GM23338 (cell line): ENCODE data around the gene PCDHGA1. TPM values are rescaled to one million over a fixed set of nuclear protein-coding genes. Genes with fewer than 3 reads are reported as not detected.

Source experiments
- ATAC-seq: fragments of 200-7000 bp; cut with Tn5 transposase; 3 replicates; pipeline ENCODE4 v1.9.1; 2020
- DNase-seq: peaks from one replicate; pipeline ENCODE4 v3.0.0-alpha.2; 2015; ENCODE audit warnings: low spot score
- H2AFZ ChIP-seq: fragments of 200-600 bp; sonication (generic); 2 replicates; pipeline ENCODE4 v1.8.0; 2016; ENCODE audit warnings: antibody characterized with exemption, mild to moderate bottlenecking, moderate library complexity
- H3F3A ChIP-seq: fragments of 200-600 bp; sonication (generic); replicated peaks from 2 replicates; pipeline ENCODE4 v1.8.0; 2017; ENCODE audit warnings: antibody characterized with exemption, mixed run types, low read depth
- H3K27ac ChIP-seq: fragments of 200-600 bp; sonication (generic); 2 replicates; pipeline ENCODE4 v1.6.1; 2016; ENCODE audit warnings: low read depth
- H3K27me3 ChIP-seq: fragments of 200-600 bp; sonication (generic); 2 replicates; pipeline ENCODE4 v1.8.0; 2016; ENCODE audit warnings: mild to moderate bottlenecking, mixed run types, moderate library complexity; ENCODE audit not compliant: insufficient read depth
- H3K36me3 ChIP-seq: fragments of 200-600 bp; sonication (generic); 2 replicates; pipeline ENCODE4 v1.8.0; 2016; ENCODE audit warnings: mild to moderate bottlenecking; ENCODE audit not compliant: insufficient read depth
- H3K4me1 ChIP-seq: fragments of 200-600 bp; sonication (generic); 2 replicates; pipeline ENCODE4 v1.8.0; 2016; ENCODE audit warnings: mild to moderate bottlenecking, moderate library complexity; ENCODE audit not compliant: insufficient read depth
- H3K4me2 ChIP-seq: fragments of 200-600 bp; sonication (generic); 2 replicates; pipeline ENCODE4 v1.7.1; 2017; ENCODE audit warnings: mixed run types
- H3K4me3 ChIP-seq: fragments of 200-600 bp; sonication (generic); 2 replicates; pipeline ENCODE4 v1.6.1; 2016; ENCODE audit warnings: mixed run types
- H3K79me2 ChIP-seq: fragments of 200-600 bp; sonication (generic); replicated peaks from 2 replicates; pipeline ENCODE4 v1.8.0; 2017; ENCODE audit warnings: mild to moderate bottlenecking; ENCODE audit not compliant: insufficient read depth
- H3K9me2 ChIP-seq: fragments of 200-600 bp; sonication (generic); 2 replicates; pipeline ENCODE4 v1.8.0; 2017; ENCODE audit not compliant: insufficient read depth
- H4K20me1 ChIP-seq: fragments of 200-600 bp; sonication (generic); replicated peaks from 2 replicates; pipeline ENCODE4 v1.8.0; 2017; ENCODE audit warnings: mild to moderate bottlenecking; ENCODE audit not compliant: insufficient read depth
- H3K27ac Mint-ChIP-seq: 2 replicates; pipeline ENCODE4 v1.8.0; 2020; ENCODE audit warnings: inconsistent platforms, mild to moderate bottlenecking, moderate library complexity, mixed read lengths
- H3K27me3 Mint-ChIP-seq: 3 replicates; pipeline ENCODE4 v1.8.0; 2022; ENCODE audit warnings: low read depth, mild to moderate bottlenecking, moderate library complexity, mixed read lengths, inconsistent platforms; ENCODE audit not compliant: insufficient read depth, poor library complexity
- H3K36me3 Mint-ChIP-seq: 3 replicates; pipeline ENCODE4 v1.8.0; 2021; ENCODE audit warnings: low read depth, mild to moderate bottlenecking, inconsistent platforms, moderate library complexity, mixed read lengths
- H3K4me1 Mint-ChIP-seq: 3 replicates; pipeline ENCODE4 v1.8.0; 2020; ENCODE audit warnings: mild to moderate bottlenecking, inconsistent platforms, mixed read lengths
- H3K4me3 Mint-ChIP-seq: 3 replicates; pipeline ENCODE4 v1.8.0; 2021; ENCODE audit warnings: moderate library complexity, mild to moderate bottlenecking, inconsistent platforms, mixed read lengths
- H3K9me3 Mint-ChIP-seq: 3 replicates; pipeline ENCODE4 v1.8.0; 2020; ENCODE audit warnings: moderate library complexity, mild to moderate bottlenecking, inconsistent platforms, mixed read lengths
- CREB1 ChIP-seq: fragments of 250-450 bp; sonication (Bioruptor Pico); IDR thresholded peaks from 2 replicates; pipeline ENCODE4 v1.5.0; 2020; ENCODE audit warnings: low read depth, mild to moderate bottlenecking, moderate library complexity
- CTCF ChIP-seq, 2 experiments: fragments of 200-600 bp in 1 of 2; sonication (generic) in 1 of 2; conservative IDR thresholded peaks; 2 replicates each; pipeline versions ENCODE4 v1.5.1 to v1.6.1; 2016 to 2017; ENCODE audit warnings: antibody characterized with exemption in 2 of 2, low read depth in 2 of 2, mild to moderate bottlenecking in 2 of 2, moderate library complexity in 1 of 2
- ETS1 ChIP-seq: IDR thresholded peaks from 2 replicates; pipeline ENCODE4 v1.6.1; 2016; ENCODE audit warnings: antibody characterized with exemption
- EZH2 ChIP-seq: fragments of 200-600 bp; sonication (generic); IDR thresholded peaks from one replicate; pipeline ENCODE4 v1.8.0; 2017; ENCODE audit warnings: antibody characterized with exemption, mild to moderate bottlenecking, low read depth; ENCODE audit not compliant: unreplicated experiment
- EZH2phosphoT487 ChIP-seq: fragments of 200-600 bp; sonication (generic); IDR thresholded peaks from one replicate; pipeline ENCODE4 v1.8.1; 2018; ENCODE audit warnings: antibody characterized with exemption; ENCODE audit not compliant: unreplicated experiment
- POLR2AphosphoS5 ChIP-seq: IDR thresholded peaks from 2 replicates; pipeline ENCODE4 v1.6.1; 2016; ENCODE audit warnings: antibody characterized with exemption, low read depth
- STAT1 ChIP-seq: IDR thresholded peaks from one replicate; pipeline ENCODE4 v1.6.1; 2016; ENCODE audit warnings: antibody characterized with exemption; ENCODE audit not compliant: unreplicated experiment
- ZNF114 ChIP-seq: fragments of 250-450 bp; sonication (Bioruptor Pico); IDR thresholded peaks from 2 replicates; pipeline ENCODE4 v1.5.0; 2020; ENCODE audit warnings: mild to moderate bottlenecking, moderate library complexity
- polyA plus RNA-seq: library from polyadenylated mRNA; unstranded; fragments of >200 nt; fragmentation: Nextera tagmentation; extraction: Ambion mirVana; gene quantifications from 2 replicates; pipeline ENCODE4 v1.2.1, GENCODE V29; 2016
- total RNA-seq: library from RNA; depleted of rRNA; stranded (reverse); fragments of >200 nt; shearing (Covaris generic); gene quantifications from 2 replicates; pipeline ENCODE4 v1.2.3, GENCODE V29; 2014

The PCDHGA1 gene
- total and polyA plus RNA-seq, 2 experiments from 2014 or later: 0.39 to 1.7 TPM

- H3K27ac ChIP-seq: no peak overlapping the region
- H3K79me2 ChIP-seq: peaks cover 32% of the 10 kb centered on the region
- H3K4me2 ChIP-seq: no peak overlapping the region
- peaks cover 13% of the 10 kb centered on the region for H3K36me3 ChIP-seq
- peaks cover 50% of the 10 kb centered on the region for H3K9me3 Mint-ChIP-seq
- 0 out of 3 replicates have a peak overlapping the region, but pooled peaks have one; percentile 32 for H3K4me3 Mint-ChIP-seq
- no peak for DNase-seq
- H3K4me3 ChIP-seq: no peak overlapping the region
- H3K36me3 Mint-ChIP-seq: peaks cover 43% of the 10 kb centered on the region
- peaks cover 14% of the 10 kb centered on the region for H3K27me3 Mint-ChIP-seq
- no peaks in the 10 kb centered on the region for H3K27me3 ChIP-seq
- H3K4me1 ChIP-seq: peaks cover 14% of the 10 kb centered on the region; the same call in 1 of the 2 replicates
- ATAC-seq: no peak
- no peaks in the 10 kb centered on the region for H3F3A ChIP-seq
- H3K4me1 Mint-ChIP-seq: peaks cover 12% of the 10 kb centered on the region
- TF ChIP-seq ZNF114 (CRISPR knock-in tag): no peak
- H2AFZ ChIP-seq: no peak overlapping the region
- no peak overlapping the region for H3K27ac Mint-ChIP-seq
- 0 out of 2 replicates have a peak, but pooled peaks cover 3% of the 10 kb centered on the region for H3K9me2 ChIP-seq
- H4K20me1 ChIP-seq: peaks cover 17% of the 10 kb centered on the region
These were observed 8.1 kb upstream of the PCDHGA1 start for GRCh38 chr5:141322261-141322660.

- H3F3A ChIP-seq: no peaks in the 10 kb centered on the region
- DNase-seq (peak; percentile 88), ATAC-seq (peak; percentile 97)
- no peaks in the 10 kb centered on the region for H3K79me2 ChIP-seq
- H3K4me3 ChIP-seq: peak overlapping the region; percentile 55
- H4K20me1 ChIP-seq: no peaks in the 10 kb centered on the region
- H3K4me1 ChIP-seq: no peaks in the 10 kb centered on the region
- no peak overlapping the region for H3K27ac ChIP-seq
- H3K4me1 Mint-ChIP-seq: peaks cover 2% of the 10 kb centered on the region
- H3K4me3 Mint-ChIP-seq: peak overlapping the region; percentile 70
- H3K4me2 ChIP-seq: peak overlapping the region; percentile 72
- H3K9me3 Mint-ChIP-seq: peaks cover 41% of the 10 kb centered on the region
- no peaks in the 10 kb centered on the region for H3K36me3 ChIP-seq
- H3K27me3 Mint-ChIP-seq: no peaks in the 10 kb centered on the region
- H3K36me3 Mint-ChIP-seq: peaks cover 21% of the 10 kb centered on the region
- H3K27me3 ChIP-seq: no peaks in the 10 kb centered on the region
- no peak overlapping the region for H2AFZ ChIP-seq
- TF ChIP-seq POLR2AphosphoS5 (peak; percentile 66), ETS1 (no peak), EZH2 (no peak), STAT1 (no peak), CREB1 (0 out of 2 replicates have a peak, but pooled peaks have one; percentile 19), EZH2phosphoT487 (no peak), CTCF (conservative IDR thresholded peaks at IDR 0.05; ENCODE audit: low read depth in 2 of 2) (peak; percentile 80 to 84), ZNF114 (CRISPR knock-in tag) (no peak)
- H3K9me2 ChIP-seq: 0 out of 2 replicates have a peak, but pooled peaks cover 6% of the 10 kb centered on the region
- peak overlapping the region; percentile 72; the same call in 1 of the 2 replicates for H3K27ac Mint-ChIP-seq
These were observed 4.0 kb upstream of the PCDHGA1 start for GRCh38 chr5:141326088-141326854.
